ENCODE measurements around the gene ACKR2.
"Not testable (repeated sequence)": the region's sequence is repeated elsewhere in the genome, so short reads cannot be mapped to it uniquely, and the experiment has no call there.

Gene ACKR2

GRCh38 chr3:42801784-42802183 is 7.5 kb upstream of the ACKR2 start:
- no peak for DNase-seq

- DNase-seq = no peak
These were observed 6.3 kb upstream of the ACKR2 start for GRCh38 chr3:42802876-42803413.

GRCh38 chr3:42803414-42804105 is 5.7 kb upstream of the ACKR2 start:
- no peak for DNase-seq

DNA sequence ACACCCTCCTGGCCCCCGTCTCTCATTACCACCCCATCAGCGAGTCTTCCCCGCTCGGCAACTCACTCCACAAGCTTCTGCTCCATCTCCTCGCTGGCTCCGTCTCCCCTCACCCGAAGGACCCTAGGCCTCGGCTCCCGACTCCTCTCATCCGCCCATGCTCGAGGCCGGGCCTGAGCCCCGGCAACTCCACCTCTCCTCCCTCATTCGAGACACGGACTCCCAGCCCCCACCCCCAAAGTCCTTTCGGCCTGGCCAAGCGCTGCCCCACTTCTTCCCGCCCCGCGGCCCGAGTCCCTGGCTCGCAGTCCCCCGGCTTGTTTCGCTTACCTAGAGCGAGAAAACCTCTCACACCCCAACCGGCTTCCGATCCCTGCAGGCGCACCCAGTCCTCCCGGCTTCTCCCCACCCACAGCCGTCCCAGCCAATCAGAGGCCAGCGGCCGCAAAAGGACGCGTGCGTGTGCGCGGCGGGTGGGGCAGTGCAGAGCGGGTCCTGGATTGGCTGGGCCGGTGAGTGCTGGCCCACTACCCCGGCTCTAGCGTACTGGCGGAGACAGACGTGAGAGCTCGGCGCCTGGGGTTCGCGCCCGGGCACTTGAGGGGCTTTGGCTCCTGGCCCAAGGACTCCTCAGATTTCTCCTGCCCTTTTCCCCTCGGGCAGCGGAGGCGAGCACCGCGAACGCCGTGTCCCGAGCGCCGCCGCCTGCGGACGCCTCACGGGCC is 5.0 kb upstream of the ACKR2 start, which contains the start of gene HIGD1A:
TSS of gene HIGD1A (minus strand) at position 385 of the 725 bp plus-strand sequence. CDS start 10,237 bp downstream, outside the sequence.
- peak; percentile 80 for DNase-seq

DNA sequence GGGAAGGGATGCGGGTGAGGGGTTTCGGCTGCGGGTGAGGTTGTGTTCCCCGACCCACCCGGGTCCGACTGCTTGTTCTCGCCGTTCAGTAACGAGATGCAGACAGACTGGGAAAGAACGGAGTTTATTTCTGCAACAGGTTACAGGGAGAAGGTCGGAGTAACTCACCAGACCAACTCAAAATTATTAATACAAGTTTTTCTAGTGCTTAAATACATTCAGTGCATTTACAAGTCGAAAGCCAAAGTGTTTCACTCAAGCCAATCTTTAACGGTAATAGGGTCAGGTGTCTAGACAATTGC is 4.5 kb upstream of the ACKR2 start:
- DNase-seq = no peak

DNA sequence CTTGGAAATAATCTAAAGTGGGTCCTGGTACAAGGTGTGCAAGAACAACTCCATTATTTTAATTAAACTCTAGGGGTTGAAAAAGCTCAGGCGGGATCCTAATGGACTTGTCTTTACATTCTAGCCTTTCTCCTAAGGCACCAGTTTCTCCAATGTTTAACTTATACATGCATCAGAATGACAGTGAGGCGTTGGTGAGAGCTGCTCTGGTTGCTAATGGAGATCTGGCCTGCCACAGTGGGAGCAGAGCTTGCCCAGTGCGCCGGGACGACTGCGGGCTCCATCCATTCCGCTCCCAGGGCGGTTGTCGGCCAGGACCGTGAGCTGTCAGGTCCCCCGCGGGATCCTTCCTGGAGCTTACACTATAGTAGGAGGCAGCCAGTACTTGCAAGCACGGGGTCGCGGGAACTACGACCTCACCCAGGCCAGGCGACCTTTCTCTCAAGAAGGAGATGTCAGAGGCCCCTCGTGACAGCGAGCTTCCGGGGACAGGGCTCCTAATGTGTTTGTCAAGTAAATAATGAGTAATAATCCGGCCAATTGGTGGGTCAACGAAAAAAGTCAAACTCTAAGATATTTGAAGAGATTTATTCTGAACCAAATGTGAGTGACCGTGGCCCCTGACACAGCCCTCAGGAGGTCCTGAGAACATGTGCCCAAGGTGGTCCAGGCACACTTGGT is 4.0 kb upstream of the ACKR2 start:
- no peak for DNase-seq

DNA sequence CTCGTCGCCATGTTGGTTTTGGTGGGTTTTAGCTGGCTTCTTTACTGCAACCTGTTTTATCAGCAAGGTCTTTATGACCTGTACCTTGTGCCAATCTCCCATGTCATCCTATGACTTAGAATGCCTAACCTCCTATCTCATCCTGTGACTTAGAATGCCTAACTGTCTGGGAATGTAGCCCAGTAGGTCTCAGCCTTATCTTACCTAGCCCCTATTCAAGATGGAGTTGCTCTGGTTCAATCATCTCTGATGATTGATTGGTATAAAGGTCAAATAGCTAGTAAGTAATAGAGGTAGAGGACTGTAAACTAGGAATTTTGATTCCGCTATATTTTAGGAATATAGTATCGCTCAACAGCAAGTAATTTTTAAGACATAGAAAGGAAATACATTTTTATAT is 1.3 kb upstream of the ACKR2 start:
- no peak for DNase-seq

DNA sequence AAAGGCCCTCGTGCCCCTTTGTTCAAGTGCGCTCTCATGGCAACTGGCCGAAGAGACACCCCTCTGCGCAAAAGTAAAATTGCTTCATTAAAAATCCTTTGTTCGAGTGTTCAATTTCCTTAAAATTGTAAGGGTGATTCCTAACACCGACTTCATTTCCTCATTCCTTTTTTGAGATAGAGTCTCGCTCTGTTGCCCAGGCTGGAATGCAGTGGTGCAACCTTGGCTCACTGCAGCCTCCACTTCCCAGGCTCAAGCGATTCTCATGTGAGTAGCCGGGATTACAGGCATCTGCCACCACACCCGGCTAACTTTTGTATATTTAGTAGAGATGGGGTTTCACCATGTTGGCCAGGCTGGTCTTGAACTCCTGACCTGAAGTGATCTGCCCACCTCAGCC is 1.5 kb downstream of the ACKR2 start:
- DNase-seq = not testable (repeated sequence)

- DNase-seq = peak; percentile 20
These were observed 2.1 kb downstream of the ACKR2 start for GRCh38 chr3:42811118-42811883.

- no peak for DNase-seq
These were observed 5.0 kb downstream of the ACKR2 start for GRCh38 chr3:42814246-42814645.

DNA sequence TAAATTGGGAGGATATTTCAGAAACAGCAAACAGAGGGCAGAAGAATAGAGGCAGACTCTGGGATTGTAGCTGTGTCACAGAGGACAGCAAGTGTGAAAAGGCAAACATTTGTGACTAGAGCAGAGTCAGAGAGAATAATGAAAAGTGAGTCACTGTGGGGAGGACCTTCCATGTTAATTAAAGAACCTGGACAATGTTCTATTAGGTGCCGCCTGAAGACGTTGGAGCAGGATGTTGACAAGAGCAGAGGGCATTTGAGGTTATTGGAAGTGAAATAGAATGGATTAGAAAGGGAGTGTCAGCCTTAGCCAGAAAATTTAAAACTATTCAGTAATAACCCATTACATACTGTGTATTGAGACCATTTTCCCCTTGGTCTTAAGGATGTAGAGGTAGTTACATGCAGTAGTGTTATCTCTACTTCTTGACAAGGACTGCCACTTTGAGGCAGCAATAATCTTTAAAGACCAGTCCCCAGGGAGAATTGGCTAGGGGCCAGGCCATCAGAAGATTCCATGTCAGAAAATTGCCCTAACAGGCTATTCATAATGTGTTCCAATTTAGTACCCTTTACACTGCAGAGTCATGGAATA is 5.8 kb downstream of the ACKR2 start:
- DNase-seq = no peak

DNA sequence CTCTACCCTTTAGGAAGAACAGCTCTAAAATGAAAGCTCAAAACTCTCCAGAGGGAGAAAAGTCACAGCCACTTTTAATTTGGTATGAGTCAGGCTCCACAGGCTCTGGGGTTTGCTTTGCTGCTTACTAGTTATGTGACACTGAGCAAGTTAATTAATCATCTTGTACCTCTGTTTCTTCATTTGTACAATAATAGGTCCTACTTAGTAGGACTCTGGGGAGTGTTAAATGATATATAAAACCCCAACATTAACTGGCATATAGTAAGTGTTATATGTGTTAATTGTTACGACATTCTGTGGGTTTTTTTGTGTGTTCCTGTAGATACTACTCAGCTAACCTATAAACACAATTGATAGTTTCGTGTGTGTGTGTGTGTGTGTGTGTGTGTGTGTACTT is 6.6 kb downstream of the ACKR2 start:
- DNase-seq = no peak

DNA sequence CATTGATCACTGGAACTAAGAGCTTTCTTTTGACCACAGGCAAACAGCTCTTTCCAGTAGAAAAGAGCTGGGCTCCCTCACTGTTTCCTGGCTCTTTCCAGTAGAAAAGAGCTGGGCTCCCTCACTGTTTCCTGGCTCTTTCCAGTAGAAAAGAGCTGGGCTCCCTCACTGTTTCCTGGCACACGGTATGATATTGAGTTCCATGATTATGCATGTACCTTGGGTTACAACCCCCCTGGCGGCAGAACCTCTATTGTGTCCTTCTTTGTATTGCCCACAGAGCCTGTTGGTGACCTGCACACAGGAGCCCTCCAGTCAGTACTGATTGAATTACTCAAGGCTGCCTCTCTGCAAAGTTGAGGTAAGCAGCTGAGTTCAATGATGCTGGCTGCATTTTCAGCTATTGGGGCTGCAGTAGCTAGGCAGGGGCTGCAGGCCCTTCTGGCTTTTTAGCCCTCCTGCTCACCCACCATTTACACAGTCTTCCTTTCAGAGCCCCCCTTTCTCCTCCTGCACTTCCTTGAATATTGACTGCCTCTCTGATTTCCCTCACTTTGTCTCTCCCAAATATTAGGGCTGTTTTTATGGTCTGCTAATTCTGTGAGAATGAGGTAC is 10.2 kb downstream of the ACKR2 start:
- DNase-seq = no peak

DNA sequence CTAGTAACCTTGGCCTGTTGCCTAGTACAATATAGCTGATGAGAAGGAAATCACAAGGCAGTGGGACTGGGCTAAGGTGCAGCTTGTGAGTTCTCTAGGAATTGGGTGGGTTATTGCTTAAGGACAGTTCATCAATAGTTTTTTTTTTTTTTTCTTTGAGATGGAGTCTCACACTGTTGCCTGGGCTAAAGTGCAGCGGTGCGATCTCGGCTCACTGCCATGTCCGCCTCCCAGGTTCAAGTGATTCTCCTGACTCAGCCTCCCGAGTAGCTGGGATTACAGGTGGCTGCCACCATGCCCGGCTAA is 11.5 kb downstream of the ACKR2 start:
- DNase-seq = no peak

DNA sequence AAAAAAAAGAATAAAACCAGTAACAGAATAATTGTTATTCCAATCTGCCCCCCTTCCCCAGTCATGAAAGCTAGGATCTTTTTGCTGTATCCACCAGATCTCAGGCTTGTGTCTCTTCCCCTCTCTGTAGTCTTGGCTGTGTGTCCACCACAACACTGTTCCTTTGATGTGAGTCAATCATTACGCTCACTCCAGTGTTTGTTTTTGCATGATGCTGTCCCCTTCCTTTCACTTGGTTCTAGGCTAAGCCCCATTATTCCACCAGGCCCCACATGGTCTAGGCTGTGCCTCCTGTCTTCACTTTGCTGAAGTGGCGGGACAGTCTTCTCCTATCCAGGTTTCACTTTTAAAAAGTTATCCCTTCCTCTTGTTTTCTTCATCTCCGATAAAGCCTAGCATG is 13.6 kb downstream of the ACKR2 start:
- no peak for DNase-seq

DNA sequence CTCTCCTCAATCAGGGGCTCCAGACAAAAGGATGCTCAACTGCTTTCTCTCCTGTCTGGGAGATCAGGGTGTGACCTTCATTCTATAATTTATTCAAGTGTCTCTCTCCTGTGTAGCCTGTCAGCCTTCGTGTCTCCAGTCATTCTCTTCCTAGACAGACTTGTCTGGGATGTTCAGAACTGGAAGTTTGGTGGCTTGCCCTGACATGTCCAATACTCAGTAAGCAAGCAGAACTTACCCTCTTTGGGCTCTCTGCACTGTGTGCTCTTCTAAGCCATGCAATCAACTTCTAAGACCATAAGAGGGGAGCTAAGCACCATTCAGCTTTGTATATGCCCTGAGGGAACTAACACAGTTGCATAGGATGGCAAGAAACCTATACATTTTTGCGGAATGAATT is 14.1 kb downstream of the ACKR2 start:
- no peak for DNase-seq

DNA sequence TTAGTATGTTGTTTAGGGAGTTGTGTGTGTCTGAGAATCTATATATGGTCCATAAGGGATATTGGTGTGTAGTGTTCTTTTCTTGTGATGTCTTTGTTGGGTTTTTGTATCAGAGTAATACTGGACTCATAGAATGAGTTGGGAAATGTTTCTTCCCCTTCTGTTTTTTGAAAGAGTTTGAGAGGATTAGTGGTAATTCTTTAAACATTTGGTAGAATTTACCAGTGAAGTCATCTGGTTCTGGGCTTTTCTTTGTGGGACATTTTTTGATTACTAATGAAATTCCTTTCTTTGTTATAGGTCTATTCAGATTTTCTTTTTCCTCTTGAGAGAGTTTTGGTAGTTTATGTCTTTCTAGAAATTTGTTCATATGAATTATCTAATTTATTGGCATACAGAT is 16.9 kb downstream of the ACKR2 start:
- no peak for DNase-seq

DNA sequence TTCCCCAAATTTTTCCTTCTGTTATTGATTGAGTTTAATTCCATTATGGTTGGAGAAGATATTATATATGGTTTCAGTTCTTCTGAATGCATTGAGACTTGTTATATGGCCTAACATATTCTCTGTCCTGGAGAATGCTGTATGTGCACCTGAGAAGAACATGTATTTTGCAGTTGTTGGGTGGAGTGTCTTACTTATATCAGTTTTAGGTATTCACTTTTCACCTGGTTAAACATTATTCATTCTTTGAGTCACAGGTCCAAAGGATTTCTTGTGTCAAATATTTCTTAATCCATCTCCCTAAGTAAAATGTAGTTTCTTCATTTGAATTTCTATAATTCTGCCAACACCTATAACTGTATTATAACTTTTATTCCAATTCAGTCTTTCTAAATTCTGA is 17.8 kb downstream of the ACKR2 start:
- no peak for DNase-seq

- no peak for DNase-seq
These were observed 18.4 kb downstream of the ACKR2 start for GRCh38 chr3:42827654-42828053.

DNA sequence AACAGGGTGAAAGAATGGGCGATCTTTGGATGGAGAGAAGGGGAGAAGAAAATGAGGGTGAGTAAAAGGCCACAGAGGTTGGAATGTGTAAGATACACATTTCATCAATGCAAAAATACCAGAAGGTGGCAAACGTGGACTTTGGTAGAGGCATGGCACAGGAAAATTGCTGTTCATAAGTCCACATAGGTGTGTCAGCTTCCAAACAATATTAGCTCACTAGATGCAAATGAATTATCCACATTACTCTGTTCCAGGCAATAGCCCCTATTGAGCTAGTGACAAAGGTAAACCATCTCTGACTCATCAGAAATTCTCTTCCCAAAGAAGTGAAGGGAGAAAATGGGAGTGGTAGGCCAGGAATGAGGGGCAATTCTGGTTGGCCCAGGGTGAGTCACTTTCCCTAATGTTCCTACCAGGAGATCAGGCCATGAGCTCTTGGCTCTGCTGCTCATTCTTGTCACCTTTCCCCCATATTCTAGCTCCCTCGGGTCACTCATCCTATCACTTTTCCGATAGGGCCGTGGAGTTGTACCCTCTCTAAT is 19.9 kb downstream of the ACKR2 start:
- DNase-seq = no peak

- DNase-seq = no peak
These were observed 20.6 kb downstream of the ACKR2 start for GRCh38 chr3:42829628-42830436.
